HepG2 (cell line): Measurements from ENCODE around the gene LCP2. TPM values are rescaled to one million over a fixed set of nuclear protein-coding genes. Genes with fewer than 3 reads are reported as not detected.

ENCODE experiments used
- ATAC-seq: fragments of 200-7000 bp; cut with Tn5 transposase; 3 replicates; pipeline ENCODE4 v1.9.1; 2020; ENCODE audit warnings: mild to moderate bottlenecking, moderate library complexity
- BruUV-seq: library from RNA; stranded (reverse); fragments of 400-500 nt; replicated peaks from 2 replicates; lab custom pipeline; 2021; lab: Mats Ljungman, UMichigan
- CTCF ChIA-PET: fragments of 300-600 bp; formaldehyde crosslinking; extraction: SDS; loops from one replicate; lab custom pipeline; 2021; ENCODE audit warnings: low total read pairs, inconsistent platforms, low intra/inter-chr PET ratio; lab: Yijun Ruan, JAX
- POLR2A ChIA-PET: fragments of 350-600 bp; sonication (Branson Sonifier 250); formaldehyde crosslinking; loops from one replicate; lab custom pipeline; 2020; ENCODE audit warnings: antibody characterized with exemption, inconsistent platforms; lab: Yijun Ruan, JAX
- DNase-seq: peaks from one replicate; pipeline ENCODE4 v3.0.0-alpha.2; 2015; ENCODE audit warnings: low spot score
- FAIRE-seq: peaks from 3 replicates; lab custom pipeline; 2011; peaks lifted over from hg19 to GRCh38; lab: Jason Lieb, UNC
- H2AFZ ChIP-seq: one replicate; pipeline ENCODE4 v1.6.1; 2011; ENCODE audit warnings: low read length, inconsistent platforms
- H3K27ac ChIP-seq: fragments of 300-600 bp; 3 replicates; pipeline ENCODE4 v1.8.0; 2011; ENCODE audit warnings: mixed run types, mild to moderate bottlenecking, mixed read lengths, low read length, inconsistent platforms; ENCODE audit not compliant: insufficient read depth; ENCODE audit errors: extremely low read length
- H3K27me3 ChIP-seq, 2 experiments: fragments of 200-600 bp in 1 of 2; 2 replicates in 1 of 2; 3 replicates in 1 of 2; pipeline versions ENCODE4 v1.6.0 to v1.8.0; 2011; ENCODE audit warnings: low read length in 2 of 2, mild to moderate bottlenecking in 2 of 2, moderate library complexity in 2 of 2, inconsistent platforms in 1 of 2; ENCODE audit not compliant: insufficient read depth in 2 of 2, control insufficient read depth in 1 of 2
- H3K36me3 ChIP-seq, 2 experiments: fragments of 200-600 bp in 1 of 2; replicated peaks in 1 of 2; 2 replicates in 1 of 2; 3 replicates in 1 of 2; pipeline versions ENCODE4 v1.5.1 to v1.8.0; 2011; ENCODE audit warnings: low read length in 2 of 2, inconsistent platforms in 1 of 2; ENCODE audit not compliant: insufficient read depth in 2 of 2, control insufficient read depth in 1 of 2
- H3K4me1 ChIP-seq: 2 replicates; pipeline ENCODE4 v1.5.1; 2012; ENCODE audit warnings: low read length, inconsistent platforms; ENCODE audit not compliant: insufficient read depth
- H3K4me2 ChIP-seq: 2 replicates; pipeline ENCODE4 v1.6.0; 2011; ENCODE audit warnings: low read depth, low read length, inconsistent platforms
- H3K4me3 ChIP-seq, 3 experiments: fragments of 200-600 bp in 1 of 3; sonication (generic), shearing (Covaris generic) in 1 of 3; replicated peaks in 1 of 3; 2 replicates each; pipeline ENCODE4 v1.5.1; 2011 to 2016; ENCODE audit warnings: low read length in 3 of 3, inconsistent platforms in 2 of 3, low read depth in 2 of 3, mild to moderate bottlenecking in 2 of 3, control low read depth in 1 of 3, mixed read lengths in 1 of 3; ENCODE audit not compliant: insufficient read depth in 1 of 3
- H3K79me2 ChIP-seq: one replicate; pipeline ENCODE4 v1.6.1; 2011; ENCODE audit warnings: low read length, inconsistent platforms; ENCODE audit not compliant: insufficient read depth
- H3K9ac ChIP-seq: 2 replicates; pipeline ENCODE4 v1.6.0; 2011; ENCODE audit warnings: mild to moderate bottlenecking, low read depth, low read length, inconsistent platforms; ENCODE audit not compliant: insufficient read depth
- H3K9me3 ChIP-seq: 2 replicates; pipeline ENCODE4 v1.5.1; 2012; ENCODE audit warnings: mild to moderate bottlenecking, low read length
- H4K20me1 ChIP-seq: 2 replicates; pipeline ENCODE4 v1.6.0; 2011; ENCODE audit warnings: inconsistent platforms, mild to moderate bottlenecking, low read length, moderate library complexity; ENCODE audit not compliant: insufficient read depth
- MEIS1 ChIP-seq: sonication (generic); formaldehyde crosslinking; IDR thresholded peaks from 2 replicates; pipeline ENCODE4 v1.9.0; 2021; ENCODE audit warnings: mild to moderate bottlenecking, missing genetic modification reagents, moderate library complexity, borderline replicate concordance
- PTBP1 ChIP-seq: fragments of 200-400 bp; formaldehyde crosslinking; IDR thresholded peaks from 2 replicates; pipeline ENCODE4 v1.6.1; 2018; ENCODE audit warnings: low read length, low read depth; ENCODE audit not compliant: poor library complexity, severe bottlenecking
- TBX2 ChIP-seq: sonication (generic); formaldehyde crosslinking; IDR thresholded peaks from 2 replicates; pipeline ENCODE4 v1.5.0; 2020; ENCODE audit warnings: missing genetic modification reagents, mild to moderate bottlenecking, borderline replicate concordance
- ZNF136 ChIP-seq: sonication (generic); formaldehyde crosslinking; IDR thresholded peaks from 2 replicates; pipeline ENCODE4 v1.8.1; 2022; ENCODE audit warnings: low read depth, mild to moderate bottlenecking, moderate library complexity, missing genetic modification reagents
- ZNF33A ChIP-seq: sonication (generic); formaldehyde crosslinking; IDR thresholded peaks from 2 replicates; pipeline ENCODE4 v1.5.1; 2020; ENCODE audit warnings: missing genetic modification reagents, mild to moderate bottlenecking, moderate library complexity, borderline replicate concordance
- ZXDC ChIP-seq: sonication (generic); formaldehyde crosslinking; IDR thresholded peaks from 2 replicates; pipeline ENCODE4 v1.5.0; 2020; ENCODE audit warnings: mild to moderate bottlenecking, missing genetic modification reagents
- WGBS: methylation state at CpG from one replicate; pipeline ENCODE4 v1.1.6; 2017; ENCODE audit warnings: low lambda C conversion rate; 5-methylcytosine and 5-hydroxymethylcytosine counted together
- in situ Hi-C: cut with HindIII; loops from 2 replicates; pipeline ENCODE4 v1.10.0; 2017; ENCODE audit warnings: low pct_unique_long_range_greater_than_20kb; ENCODE audit not compliant: extremely low pct_ligation_motif_present
- intact Hi-C: fragments of 100-400 bp; cut with micrococcal nuclease; formaldehyde crosslinking; loops from one replicate; pipeline ENCODE4 v1.10.0; 2022; ENCODE audit not compliant: unreplicated experiment
- polyA plus RNA-seq, 8 experiments: library from polyadenylated mRNA; depleted of rRNA in 3 of 8; stranded (reverse) in 7 of 8; unstranded in 1 of 8; fragments of >200 nt; fragmentation: Illumina TruSeq in 4 of 8; extraction: Trizol in 4 of 8; gene quantifications; 2 replicates each; pipeline versions ENCODE4 v1.2.1 to v1.2.3, GENCODE V29; 2011 to 2016; ENCODE audit warnings: low read depth in 4 of 8, missing spikeins in 1 of 8, mixed read lengths in 1 of 8; ENCODE audit not compliant: insufficient read depth in 1 of 8
- total RNA-seq, 5 experiments: library from RNA; depleted of rRNA; stranded (reverse); fragments of >200 nt; fragmentation: Illumina TruSeq; extraction: Trizol; gene quantifications; 2 replicates each; pipeline ENCODE4 v1.2.3, GENCODE V29; 2016; ENCODE audit warnings: low read depth in 1 of 5
- TF ChIP-seq, protein P1 (sequence below): sonication (generic); formaldehyde crosslinking; IDR thresholded peaks from 2 replicates; pipeline ENCODE4 v1.5.1; 2020; ENCODE audit warnings: missing genetic modification reagents, mild to moderate bottlenecking, borderline replicate concordance
- TF ChIP-seq, protein P2 (sequence below): sonication (generic); formaldehyde crosslinking; IDR thresholded peaks from 2 replicates; pipeline ENCODE4 v1.8.1; 2023; ENCODE audit warnings: missing genetic modification reagents, inconsistent platforms, borderline replicate concordance
- TF ChIP-seq, protein P3 (sequence below): sonication (generic); formaldehyde crosslinking; IDR thresholded peaks from 2 replicates; pipeline ENCODE4 v1.8.1; 2023; ENCODE audit warnings: mild to moderate bottlenecking, missing genetic modification reagents

Gene LCP2
- total and polyA plus RNA-seq, 2 of the 13 experiments (the other 11 are each of a cell fraction or from before 2014, with no cell fraction given) = not detected

DNA sequence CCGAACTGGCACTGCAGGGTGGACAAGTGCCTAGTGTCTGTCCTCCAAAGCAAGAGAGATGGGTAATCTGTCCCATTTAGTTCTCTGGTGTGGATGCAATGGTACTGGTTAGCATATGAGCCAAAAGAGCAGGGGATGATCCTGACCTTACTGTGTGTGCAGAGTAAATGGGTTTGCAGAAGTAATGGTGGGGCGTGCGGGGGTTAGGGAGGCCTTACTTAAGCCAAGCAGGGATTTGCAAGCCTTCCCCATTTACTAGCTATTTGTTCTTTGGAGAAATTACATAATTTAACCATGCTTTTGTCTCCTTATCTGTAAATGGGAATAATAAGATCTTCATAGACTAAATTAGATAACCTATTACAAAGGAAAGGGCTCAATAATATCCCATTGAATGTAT lies 19.9 kb upstream of the LCP2 start:
- WGBS = 3% methylated on average over 3 of the region's 3 CpGs
- BruUV-seq = no TSS peak

More for the DNA sequence above, 19.9 kb upstream of the LCP2 start:
- intact Hi-C loops = no loop called here
- no peak overlapping the region for H3K4me2 ChIP-seq
- ATAC-seq = no peak
- peaks cover 0 to 2% of the 10 kb centered on the region in 2 experiments; a peak in 1 of 5 replicates for H3K27me3 ChIP-seq
- H3K4me3 ChIP-seq = no peak overlapping the region
- TF ChIP-seq, protein P1, sequence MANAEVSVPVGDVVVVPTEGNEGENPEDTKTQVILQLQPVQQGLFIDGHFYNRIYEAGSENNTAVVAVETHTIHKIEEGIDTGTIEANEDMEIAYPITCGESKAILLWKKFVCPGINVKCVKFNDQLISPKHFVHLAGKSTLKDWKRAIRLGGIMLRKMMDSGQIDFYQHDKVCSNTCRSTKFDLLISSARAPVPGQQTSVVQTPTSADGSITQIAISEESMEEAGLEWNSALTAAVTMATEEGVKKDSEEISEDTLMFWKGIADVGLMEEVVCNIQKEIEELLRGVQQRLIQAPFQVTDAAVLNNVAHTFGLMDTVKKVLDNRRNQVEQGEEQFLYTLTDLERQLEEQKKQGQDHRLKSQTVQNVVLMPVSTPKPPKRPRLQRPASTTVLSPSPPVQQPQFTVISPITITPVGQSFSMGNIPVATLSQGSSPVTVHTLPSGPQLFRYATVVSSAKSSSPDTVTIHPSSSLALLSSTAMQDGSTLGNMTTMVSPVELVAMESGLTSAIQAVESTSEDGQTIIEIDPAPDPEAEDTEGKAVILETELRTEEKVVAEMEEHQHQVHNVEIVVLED (CRISPR knock-in tag) = no peak
- TF ChIP-seq TBX2 (CRISPR knock-in tag) (no peak), MEIS1 (CRISPR knock-in tag) (no peak), ZXDC (CRISPR knock-in tag) (no peak), PTBP1 (no peak), ZNF33A (CRISPR knock-in tag) (no peak), ZNF136 (CRISPR knock-in tag) (no peak)
- TF ChIP-seq, protein P2, sequence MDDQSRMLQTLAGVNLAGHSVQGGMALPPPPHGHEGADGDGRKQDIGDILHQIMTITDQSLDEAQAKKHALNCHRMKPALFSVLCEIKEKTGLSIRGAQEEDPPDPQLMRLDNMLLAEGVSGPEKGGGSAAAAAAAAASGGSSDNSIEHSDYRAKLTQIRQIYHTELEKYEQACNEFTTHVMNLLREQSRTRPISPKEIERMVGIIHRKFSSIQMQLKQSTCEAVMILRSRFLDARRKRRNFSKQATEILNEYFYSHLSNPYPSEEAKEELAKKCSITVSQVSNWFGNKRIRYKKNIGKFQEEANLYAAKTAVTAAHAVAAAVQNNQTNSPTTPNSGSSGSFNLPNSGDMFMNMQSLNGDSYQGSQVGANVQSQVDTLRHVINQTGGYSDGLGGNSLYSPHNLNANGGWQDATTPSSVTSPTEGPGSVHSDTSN (CRISPR knock-in tag) = no peak
- TF ChIP-seq, protein P3, sequence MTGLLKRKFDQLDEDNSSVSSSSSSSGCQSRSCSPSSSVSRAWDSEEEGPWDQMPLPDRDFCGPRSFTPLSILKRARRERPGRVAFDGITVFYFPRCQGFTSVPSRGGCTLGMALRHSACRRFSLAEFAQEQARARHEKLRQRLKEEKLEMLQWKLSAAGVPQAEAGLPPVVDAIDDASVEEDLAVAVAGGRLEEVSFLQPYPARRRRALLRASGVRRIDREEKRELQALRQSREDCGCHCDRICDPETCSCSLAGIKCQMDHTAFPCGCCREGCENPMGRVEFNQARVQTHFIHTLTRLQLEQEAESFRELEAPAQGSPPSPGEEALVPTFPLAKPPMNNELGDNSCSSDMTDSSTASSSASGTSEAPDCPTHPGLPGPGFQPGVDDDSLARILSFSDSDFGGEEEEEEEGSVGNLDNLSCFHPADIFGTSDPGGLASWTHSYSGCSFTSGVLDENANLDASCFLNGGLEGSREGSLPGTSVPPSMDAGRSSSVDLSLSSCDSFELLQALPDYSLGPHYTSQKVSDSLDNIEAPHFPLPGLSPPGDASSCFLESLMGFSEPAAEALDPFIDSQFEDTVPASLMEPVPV = no peak
- TF ChIP-seq, all 625 proteins: peak for 0
- Histone ChIP-seq H3K27ac (no peak overlapping the region), H2AFZ (no peak overlapping the region), H3K36me3 (no peaks in the 10 kb centered on the region), H3K79me2 (no peaks in the 10 kb centered on the region), H3K9me3 (no peaks in the 10 kb centered on the region), H3K4me1 (no peaks in the 10 kb centered on the region), H3K9ac (no peak overlapping the region), H4K20me1 (no peaks in the 10 kb centered on the region)
- in situ Hi-C loops = no loop called here
- CTCF ChIA-PET = no interaction called here
- DNase-seq (no peak), FAIRE-seq (no peak)
- POLR2A ChIA-PET = no interaction called here
